HepG2 (cell line): ENCODE measurements around the gene POU2AF2. TPM values are rescaled to one million over a fixed set of nuclear protein-coding genes. Genes with fewer than 3 reads are reported as not detected.

Experiments used
- ATAD3A ChIP-seq: sonication (generic); formaldehyde crosslinking; IDR thresholded peaks from 2 replicates; pipeline ENCODE4 v1.4.0; 2020; ENCODE audit warnings: missing genetic modification reagents
- ESRRA ChIP-seq: sonication (generic); formaldehyde crosslinking; IDR thresholded peaks from 2 replicates; pipeline ENCODE4 v1.5.1; 2020; ENCODE audit warnings: mild to moderate bottlenecking, low read depth, missing genetic modification reagents
- HMGXB3 ChIP-seq: sonication (generic); formaldehyde crosslinking; IDR thresholded peaks from 2 replicates; pipeline ENCODE4 v1.4.0; 2020; ENCODE audit warnings: missing genetic modification reagents, borderline replicate concordance
- HOXA3 ChIP-seq: sonication (generic); formaldehyde crosslinking; IDR thresholded peaks from 2 replicates; pipeline ENCODE4 v1.5.0; 2020; ENCODE audit warnings: missing genetic modification reagents
- HOXA9 ChIP-seq: sonication (generic); formaldehyde crosslinking; IDR thresholded peaks from 2 replicates; pipeline ENCODE4 v1.8.1; 2022; ENCODE audit warnings: missing genetic modification reagents, mild to moderate bottlenecking, moderate library complexity, borderline replicate concordance
- MTERF4 ChIP-seq: sonication (generic); formaldehyde crosslinking; IDR thresholded peaks from 2 replicates; pipeline ENCODE4 v1.8.0; 2023; ENCODE audit warnings: mild to moderate bottlenecking, missing genetic modification reagents
- RBM39 ChIP-seq: fragments of 200-400 bp; formaldehyde crosslinking; IDR thresholded peaks from one replicate; pipeline ENCODE4 v1.6.1; 2018; ENCODE audit warnings: antibody characterized with exemption, mild to moderate bottlenecking, low read depth, low read length; ENCODE audit not compliant: poor library complexity, severe bottlenecking
- RFXAP ChIP-seq: sonication (generic); formaldehyde crosslinking; IDR thresholded peaks from 2 replicates; pipeline ENCODE4 v1.4.0; 2020; ENCODE audit warnings: missing genetic modification reagents, borderline replicate concordance
- SKI ChIP-seq: fragments of 450-650 bp; IDR thresholded peaks from one replicate; pipeline ENCODE4 v1.6.1; 2018; ENCODE audit warnings: mild to moderate bottlenecking; ENCODE audit not compliant: partially characterized antibody
- SOX13 ChIP-seq, 3 experiments: fragments of 450-650 bp in 1 of 3; sonication (generic) in 1 of 3; formaldehyde crosslinking in 1 of 3; IDR thresholded peaks in 2 of 3; conservative IDR thresholded peaks in 1 of 3; 2 replicates each; pipeline versions ENCODE4 v1.5.0 to v1.6.1; 2016 to 2020; ENCODE audit warnings: antibody characterized with exemption in 1 of 3, mild to moderate bottlenecking in 1 of 3, missing compliant biosample characterization in 1 of 3, missing genetic modification reagents in 1 of 3, moderate library complexity in 1 of 3
- TBX2 ChIP-seq: sonication (generic); formaldehyde crosslinking; IDR thresholded peaks from 2 replicates; pipeline ENCODE4 v1.5.0; 2020; ENCODE audit warnings: missing genetic modification reagents, mild to moderate bottlenecking, borderline replicate concordance
- TFDP1 ChIP-seq: IDR thresholded peaks from 2 replicates; pipeline ENCODE4 v1.6.1; 2016; ENCODE audit warnings: missing compliant biosample characterization, missing genetic modification reagents, borderline replicate concordance
- ZBTB26 ChIP-seq: IDR thresholded peaks from 2 replicates; pipeline ENCODE4 v1.6.1; 2016; ENCODE audit warnings: missing compliant biosample characterization, missing genetic modification reagents, borderline replicate concordance
- ZNF121 ChIP-seq: sonication (generic); formaldehyde crosslinking; IDR thresholded peaks from 2 replicates; pipeline ENCODE4 v1.5.0; 2020; ENCODE audit warnings: mild to moderate bottlenecking, missing genetic modification reagents
- ZNF335 ChIP-seq: sonication (generic); formaldehyde crosslinking; IDR thresholded peaks from 2 replicates; pipeline ENCODE4 v1.4.0; 2020; ENCODE audit warnings: missing genetic modification reagents
- ZNF44 ChIP-seq: sonication (generic); formaldehyde crosslinking; IDR thresholded peaks from 2 replicates; pipeline ENCODE4 v1.5.1; 2020; ENCODE audit warnings: mild to moderate bottlenecking, missing genetic modification reagents
- ZNF547 ChIP-seq: sonication (generic); formaldehyde crosslinking; IDR thresholded peaks from 2 replicates; pipeline ENCODE4 v1.5.1; 2020; ENCODE audit warnings: mild to moderate bottlenecking, missing genetic modification reagents
- ZNF563 ChIP-seq: sonication (generic); formaldehyde crosslinking; IDR thresholded peaks from 2 replicates; pipeline ENCODE4 v1.8.0; 2022; ENCODE audit warnings: mild to moderate bottlenecking, moderate library complexity, missing genetic modification reagents
- polyA plus RNA-seq, 8 experiments: library from polyadenylated mRNA; depleted of rRNA in 3 of 8; stranded (reverse) in 7 of 8; unstranded in 1 of 8; fragments of >200 nt; fragmentation: Illumina TruSeq in 4 of 8; extraction: Trizol in 4 of 8; gene quantifications; 2 replicates each; pipeline versions ENCODE4 v1.2.1 to v1.2.3, GENCODE V29; 2011 to 2016; ENCODE audit warnings: low read depth in 4 of 8, missing spikeins in 1 of 8, mixed read lengths in 1 of 8; ENCODE audit not compliant: insufficient read depth in 1 of 8
- total RNA-seq, 5 experiments: library from RNA; depleted of rRNA; stranded (reverse); fragments of >200 nt; fragmentation: Illumina TruSeq; extraction: Trizol; gene quantifications; 2 replicates each; pipeline ENCODE4 v1.2.3, GENCODE V29; 2016; ENCODE audit warnings: low read depth in 1 of 5

Gene POU2AF2
- total and polyA plus RNA-seq, 2 of the 13 experiments (the other 11 are each of a cell fraction or from before 2014, with no cell fraction given) = 0.11 TPM; not detected in 1

GRCh38 chr11:111299101-111300026 is 53.8 kb downstream of the POU2AF2 start (continued):
- no peak for TF ChIP-seq SKI
- no peak for TF ChIP-seq ATAD3A (CRISPR knock-in tag)
- 0 out of 2 replicates have a peak, but pooled peaks have one; percentile 37 for TF ChIP-seq ZBTB26 (CRISPR knock-in tag)
- no peak for TF ChIP-seq HMGXB3
- peak; percentile 77; the same call in 1 of the 2 replicates for TF ChIP-seq MTERF4
- peak; percentile 69 for TF ChIP-seq HOXA9
- peak; percentile 67 for TF ChIP-seq TBX2 (CRISPR knock-in tag)
- no peak for TF ChIP-seq ZNF335
- peak; percentile 3; the same call in 1 of the 2 replicates for TF ChIP-seq ESRRA (CRISPR knock-in tag)
- 0 out of 2 replicates have a peak, but pooled peaks have one; percentile 53 for TF ChIP-seq ZNF44 (CRISPR knock-in tag)
- 0 out of 2 replicates have a peak, but pooled peaks have one; percentile 13 for TF ChIP-seq RFXAP (CRISPR knock-in tag)
- TF ChIP-seq HOXA3 = peak; percentile 75
- TF ChIP-seq ZNF547 = peak; percentile 84; the same call in 1 of the 2 replicates
- TF ChIP-seq SOX13 (IDR thresholded peaks at IDR 0.05) = no peak
- peak in 1 of 2 experiments; percentile 32; a peak in 1 of 4 replicates for TF ChIP-seq SOX13 (CRISPR knock-in tag; conservative IDR thresholded peaks at IDR 0.05 in 1 of 2, IDR thresholded peaks at IDR 0.05 in 1 of 2)
- TF ChIP-seq ZNF121 = peak; percentile 23; the same call in 1 of the 2 replicates
- TF ChIP-seq ZNF563 (CRISPR knock-in tag) = peak; percentile 61
- TF ChIP-seq RBM39 = peak; percentile 63
- TF ChIP-seq TFDP1 (CRISPR knock-in tag) = 0 out of 2 replicates have a peak, but pooled peaks have one; percentile 42
